NCI-H510A treated with DMSO at 0.1 percent for 48 hours (cell line): ENCODE measurements around the gene EIF4ENIF1.
"Not testable (repeated sequence)": the region's sequence is repeated elsewhere in the genome, so short reads cannot be mapped to it uniquely, and the experiment has no call there.

Experiments used
- DNase-seq: peaks from one replicate; lab custom pipeline; 2025; lab: John Stamatoyannopoulos, UW

The EIF4ENIF1 gene

GRCh38 chr22:31443516-31443915 lies 46.1 kb downstream of the EIF4ENIF1 start:
- DNase-seq = no peak

- no peak for DNase-seq
Measured at GRCh38 chr22:31442768-31443489, 46.7 kb downstream of the EIF4ENIF1 start.

GRCh38 chr22:31441652-31442051 lies 48.0 kb downstream of the EIF4ENIF1 start:
- no peak for DNase-seq

- DNase-seq = no peak
Measured at GRCh38 chr22:31440681-31441080, 49.0 kb downstream of the EIF4ENIF1 start.

DNA sequence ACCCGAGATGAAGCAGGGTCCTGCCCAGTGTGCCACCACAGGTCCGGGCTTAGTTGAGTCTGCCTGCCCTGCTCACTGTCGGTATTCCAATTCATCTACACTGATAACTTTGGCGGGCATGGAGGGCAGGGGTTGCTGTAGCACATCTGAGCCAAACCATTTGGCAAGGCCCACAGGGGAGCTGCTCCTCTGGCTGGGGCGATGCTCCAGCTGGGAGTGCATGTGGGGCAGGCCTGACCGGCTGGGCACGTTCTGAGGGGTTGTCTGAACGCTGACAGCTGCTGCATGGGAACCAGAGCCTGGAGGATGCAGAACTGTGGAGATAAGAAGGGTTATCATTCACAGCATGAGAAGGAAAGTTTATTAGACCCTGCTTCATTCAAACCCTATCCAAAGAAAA lies 49.8 kb downstream of the EIF4ENIF1 start:
- DNase-seq = no peak

DNA sequence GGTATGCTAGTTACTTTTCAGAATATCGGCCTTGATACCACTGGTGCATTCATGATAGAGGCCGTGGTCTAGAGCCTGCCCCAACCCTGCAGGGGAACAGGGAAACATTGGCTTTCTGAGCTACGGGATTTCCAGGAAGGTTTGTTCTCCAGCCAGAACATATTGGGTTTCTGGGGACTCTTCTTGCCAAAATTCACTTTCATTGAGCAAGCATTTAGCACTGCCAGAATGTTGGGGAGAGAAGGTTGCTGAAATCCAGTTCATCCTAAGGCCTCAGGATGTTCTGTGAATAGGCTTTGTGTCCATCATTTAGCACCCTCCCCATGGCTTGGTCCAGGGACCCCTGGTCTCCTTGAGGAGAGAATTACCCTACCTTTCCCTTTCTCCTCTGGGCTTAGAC lies 53.5 kb downstream of the EIF4ENIF1 start:
- no peak for DNase-seq

- DNase-seq = no peak
Measured at GRCh38 chr22:31431950-31432349, 57.7 kb downstream of the EIF4ENIF1 start.

- no peak for DNase-seq
Measured at GRCh38 chr22:31425331-31426050, 64.2 kb downstream of the EIF4ENIF1 start.

DNA sequence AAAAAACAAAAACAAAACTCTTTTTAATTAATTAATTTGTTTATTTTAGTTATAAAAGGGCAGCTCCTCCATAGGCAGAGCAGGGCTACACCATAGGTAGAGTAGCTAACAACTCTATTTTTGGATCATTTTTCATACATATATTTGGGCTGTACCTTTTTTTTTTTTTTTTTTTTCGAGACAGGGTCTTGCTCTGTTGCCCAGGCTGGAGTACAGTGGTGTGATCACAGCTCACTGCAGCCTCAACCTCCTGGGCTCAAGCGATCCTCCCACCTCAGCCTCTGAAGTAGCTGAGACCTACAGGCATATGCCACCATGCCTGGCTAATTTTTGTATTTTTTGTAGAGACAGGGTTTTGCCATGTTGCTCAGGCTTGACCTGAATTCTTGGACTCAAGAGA lies 87.3 kb downstream of the EIF4ENIF1 start:
- not testable (repeated sequence) for DNase-seq

DNA sequence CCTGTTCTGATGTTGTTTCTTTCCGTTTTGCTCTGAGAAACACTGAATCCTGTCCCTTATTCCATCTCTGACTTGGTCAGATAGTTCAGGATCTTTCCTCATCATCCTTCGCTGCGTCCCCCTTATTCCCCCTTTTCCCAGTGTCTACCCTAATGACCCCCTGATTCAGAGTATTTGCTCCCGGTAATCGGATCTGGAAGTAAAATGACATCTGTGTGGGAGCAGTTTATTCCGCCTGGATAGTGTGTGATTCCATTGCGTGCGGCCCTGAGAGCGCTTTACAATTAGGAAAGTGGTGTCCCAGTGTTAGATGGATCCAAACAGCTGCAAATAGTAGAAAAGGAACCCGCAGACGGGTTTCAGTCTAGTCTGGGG lies 89.6 kb downstream of the EIF4ENIF1 start:
- no peak for DNase-seq

DNA sequence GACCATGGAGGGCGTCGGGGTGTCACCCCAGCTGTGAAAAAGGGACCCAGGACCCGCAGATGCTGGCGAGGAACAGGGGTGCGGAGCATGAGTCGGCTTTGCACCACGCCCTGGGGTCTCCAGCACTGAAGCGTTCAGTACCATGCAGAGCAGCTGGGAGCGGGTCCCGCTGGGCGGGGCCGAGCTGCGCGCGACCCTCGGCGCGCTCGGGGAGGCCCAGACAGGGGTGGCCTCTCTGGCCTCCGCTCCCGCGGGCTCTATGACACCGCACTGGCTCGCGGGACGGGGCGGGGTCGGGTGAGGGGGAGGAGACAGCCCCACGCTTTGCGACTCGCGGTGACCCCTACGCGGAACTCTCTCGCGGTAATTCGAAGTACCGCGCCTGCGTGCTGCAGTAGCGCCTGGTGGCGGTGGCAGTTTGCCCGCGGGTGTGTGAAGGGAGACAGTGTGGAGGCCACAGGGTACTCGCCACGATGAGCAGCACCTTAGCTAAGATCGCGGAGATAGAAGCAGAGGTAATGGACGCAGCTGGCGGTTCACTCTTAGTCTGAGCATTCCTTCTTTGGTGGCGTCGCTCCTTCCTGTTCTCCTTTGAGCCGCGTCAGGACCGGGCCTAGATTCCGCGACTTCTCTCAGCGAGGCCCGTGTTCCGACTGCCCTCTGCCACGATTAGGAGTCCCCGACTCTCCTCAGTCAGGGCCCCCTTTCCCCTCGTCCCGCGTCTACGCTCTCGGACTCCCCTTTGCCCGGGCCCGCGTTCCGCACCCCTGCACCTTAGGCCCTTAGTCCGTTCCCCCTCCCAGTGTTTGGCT lies 90.2 kb downstream of the EIF4ENIF1 start, which contains the start of gene DRG1:
Gene DRG1, plus strand, starts transcription at position 394 of the 812 bp plus-strand sequence. Its CDS starts 80 bp downstream, at position 474.
- DNase-seq = peak; percentile 72

DNA sequence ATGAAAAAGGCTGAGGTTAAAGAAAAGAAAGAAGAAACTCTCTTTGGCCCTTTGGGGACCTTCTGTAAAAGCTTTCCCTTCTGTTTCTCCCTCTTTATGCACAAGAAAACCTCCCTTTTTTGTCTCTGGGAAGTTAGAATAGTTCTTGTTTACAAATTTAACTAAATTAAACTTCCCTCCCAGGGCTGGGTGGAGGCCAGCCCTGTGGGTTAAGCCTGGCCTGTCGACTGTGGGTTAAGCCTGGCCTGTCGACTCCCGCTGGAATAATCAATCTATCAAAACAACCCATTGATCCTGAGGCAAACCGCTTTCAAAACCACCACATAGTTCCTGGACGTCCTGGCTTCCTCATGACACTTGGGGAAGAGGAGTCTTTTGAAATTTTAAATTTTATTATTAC lies 91.4 kb downstream of the EIF4ENIF1 start:
- no peak for DNase-seq

GRCh38 chr22:31394326-31394725 lies 95.3 kb downstream of the EIF4ENIF1 start:
- no peak for DNase-seq

GRCh38 chr22:31393893-31394292 lies 95.7 kb downstream of the EIF4ENIF1 start:
- DNase-seq = no peak
